GM21786 (cell line): ENCODE data around the gene TNS1.

Experiments used
- ATAC-seq: cut with Tn5 transposase; IDR thresholded peaks from one replicate; pipeline ENCODE4 v1.9.1; 2021; ENCODE audit not compliant: unreplicated experiment

TNS1 gene

DNA sequence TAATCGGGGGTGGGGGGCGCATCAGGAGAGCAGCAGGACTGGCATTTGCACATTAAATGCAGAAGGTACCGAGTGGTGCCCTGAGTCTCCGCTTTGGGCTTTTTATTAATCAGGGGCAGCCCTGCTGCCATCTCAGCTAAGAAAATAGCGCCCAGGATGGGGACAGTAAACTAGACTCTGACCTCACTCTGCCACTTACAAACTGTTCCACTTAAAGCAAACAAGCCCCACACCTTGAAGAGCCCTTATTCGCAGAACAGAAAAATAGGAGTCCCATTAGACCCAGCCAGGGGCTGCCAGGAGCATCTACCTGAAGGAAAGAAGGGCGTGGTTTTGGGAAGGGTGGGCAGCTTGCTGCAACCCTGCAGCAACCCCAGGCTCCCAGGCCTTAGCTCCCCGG lies 165.3 kb downstream of the TNS1 start:
- no peak for ATAC-seq

DNA sequence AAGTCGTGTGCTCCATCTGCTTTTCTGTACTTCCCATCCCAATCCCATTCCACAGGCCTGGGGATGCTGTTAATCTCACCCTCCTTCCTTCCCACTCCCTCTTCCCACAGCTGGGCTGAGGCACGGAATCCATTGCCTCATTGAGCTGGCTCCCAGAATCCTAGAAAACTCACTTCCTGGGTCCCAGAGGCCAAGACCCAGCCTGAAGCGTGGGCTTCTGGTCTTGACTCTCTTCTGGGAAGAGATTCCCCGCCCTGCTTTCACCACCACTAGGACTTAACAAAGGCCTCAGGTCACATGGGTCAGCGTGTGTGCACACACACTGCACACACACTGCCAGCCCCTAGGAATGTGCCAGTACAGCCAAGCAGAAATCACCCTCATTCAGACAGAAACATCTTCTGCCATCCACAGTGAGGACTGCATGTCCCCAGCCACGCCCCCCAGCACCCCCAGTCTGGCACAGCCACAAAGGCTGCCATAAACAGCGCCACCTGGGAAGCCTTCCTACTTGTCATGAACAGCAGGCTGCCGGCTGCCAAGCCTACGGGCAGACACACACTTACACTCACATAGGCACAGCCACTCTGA lies 165.8 kb downstream of the TNS1 start:
- ATAC-seq = no peak

DNA sequence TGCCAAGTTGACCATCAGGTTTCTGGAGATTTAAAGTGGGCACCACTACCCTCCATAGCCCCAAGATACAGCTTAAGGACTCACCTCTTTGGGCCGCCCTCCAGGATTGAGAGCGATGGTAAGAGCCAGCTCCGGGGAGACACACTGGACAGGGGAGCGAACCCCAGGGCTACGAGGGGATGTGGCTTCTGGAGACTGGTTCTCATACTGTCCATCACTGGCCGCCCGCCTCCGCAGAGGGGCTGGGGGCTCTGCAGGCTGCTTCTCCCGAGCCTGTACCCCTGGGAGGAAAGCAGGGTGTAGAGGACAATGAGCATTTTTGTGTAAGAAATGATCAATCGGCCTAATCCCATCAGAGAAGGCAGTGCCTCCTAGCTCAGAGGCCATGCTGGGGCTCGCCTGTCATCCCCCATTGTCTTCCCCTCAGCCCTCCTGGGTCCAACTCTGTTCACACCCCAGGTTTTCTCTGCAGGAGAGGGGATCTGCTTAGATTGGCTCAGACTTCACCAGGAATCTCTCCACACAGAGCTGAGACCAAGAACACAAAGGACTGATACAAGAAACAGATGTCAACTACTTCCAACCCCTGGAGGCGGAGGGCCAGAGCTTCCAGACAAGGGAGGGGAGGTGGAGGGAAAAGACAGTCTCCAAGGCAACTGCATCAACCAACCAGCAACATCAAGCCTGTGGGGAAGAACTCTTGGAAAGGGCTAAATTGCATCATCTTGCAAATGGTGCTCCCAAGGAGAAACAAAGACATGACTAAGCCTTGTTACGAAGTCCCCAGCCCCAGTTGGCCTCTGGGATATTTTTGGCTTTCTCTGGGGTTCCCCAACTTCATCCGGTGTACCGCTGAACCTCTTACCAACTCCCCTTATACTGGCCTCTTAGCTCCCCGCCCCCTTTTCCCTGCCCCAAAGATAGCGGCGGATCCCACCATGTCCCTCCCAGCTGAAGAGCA lies 166.6 kb downstream of the TNS1 start:
- ATAC-seq = no peak

DNA sequence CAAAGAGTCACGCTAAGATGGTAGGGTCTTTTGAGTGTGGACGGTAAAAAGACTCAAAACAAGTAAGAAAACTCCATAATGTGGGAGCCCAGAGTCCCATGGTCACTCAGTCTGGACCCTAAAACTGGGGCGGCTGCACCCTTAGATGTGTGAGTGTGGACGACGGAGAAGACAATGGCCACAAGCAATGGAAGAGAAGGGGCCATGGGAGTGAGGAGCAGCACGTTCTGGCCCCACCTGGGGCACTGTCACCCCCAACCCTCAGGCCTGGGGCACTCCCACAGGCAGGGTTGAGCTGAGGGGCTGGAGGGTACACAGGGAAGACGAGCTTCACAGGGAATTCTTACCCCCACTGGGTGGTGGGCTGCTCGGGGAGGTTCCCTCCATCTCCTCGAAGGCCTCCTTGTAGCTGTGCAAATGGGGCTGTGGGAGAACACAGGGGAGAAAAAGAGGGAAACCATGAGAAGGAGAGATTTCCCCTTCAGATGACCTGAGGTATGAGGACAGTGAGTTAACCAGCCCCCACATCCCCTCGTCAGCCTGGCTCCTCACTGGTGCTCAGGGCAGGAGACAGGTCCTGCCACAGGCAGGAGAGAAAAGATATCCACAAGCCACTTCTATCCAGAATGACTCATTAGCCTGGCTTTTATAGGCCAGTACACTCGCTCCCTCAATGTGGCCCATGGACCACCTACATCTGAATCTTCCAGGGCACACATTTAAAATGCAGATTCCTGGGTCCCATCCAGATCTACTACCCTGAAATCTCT lies 167.9 kb downstream of the TNS1 start:
- no peak for ATAC-seq

DNA sequence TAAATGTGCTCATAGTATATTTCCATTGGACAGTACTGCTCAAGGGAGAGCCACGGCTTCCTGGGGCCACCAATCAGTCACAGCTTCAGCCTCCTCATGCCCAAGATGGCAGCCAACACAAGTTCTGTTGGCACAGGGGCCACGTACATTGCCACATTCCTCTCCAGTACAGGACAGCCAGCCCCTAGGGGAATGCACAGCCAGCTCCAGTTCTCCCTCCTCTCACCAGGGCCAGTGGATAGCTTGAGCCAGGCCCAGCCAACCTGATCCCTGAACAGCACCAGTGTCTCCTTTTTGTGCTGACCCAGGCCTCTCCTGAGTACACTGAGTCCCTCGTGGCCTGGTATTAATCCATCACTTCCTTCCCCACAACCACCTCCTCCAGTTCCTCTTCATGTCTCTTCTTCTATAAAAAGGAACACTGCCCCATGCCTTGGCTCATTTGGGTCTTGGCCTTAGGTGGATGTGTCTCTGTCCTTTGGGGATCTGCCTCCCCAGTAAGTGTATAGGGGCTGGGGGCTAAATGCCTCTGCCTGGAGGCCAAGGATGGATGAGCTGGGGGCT lies 168.7 kb downstream of the TNS1 start:
- ATAC-seq = no peak

DNA sequence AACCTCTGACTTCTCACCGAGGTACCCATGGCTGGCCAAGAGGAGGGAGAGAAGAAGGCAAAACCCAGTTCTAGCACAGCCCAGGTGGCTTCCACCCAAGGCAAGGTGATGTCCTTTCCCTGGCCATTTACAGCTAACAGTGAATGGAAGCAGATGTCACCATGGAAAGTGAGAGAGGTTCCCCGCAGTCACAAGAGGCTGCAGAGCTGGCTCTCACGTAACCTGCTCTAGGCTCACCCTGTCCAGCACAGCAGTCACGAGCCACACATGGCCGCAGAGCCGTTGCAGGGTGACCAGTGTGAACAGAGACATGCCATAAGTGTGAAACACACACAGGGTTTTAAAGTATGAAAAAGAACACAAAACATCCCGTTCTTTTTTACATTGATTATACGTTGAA lies 169.4 kb downstream of the TNS1 start:
- no peak for ATAC-seq

DNA sequence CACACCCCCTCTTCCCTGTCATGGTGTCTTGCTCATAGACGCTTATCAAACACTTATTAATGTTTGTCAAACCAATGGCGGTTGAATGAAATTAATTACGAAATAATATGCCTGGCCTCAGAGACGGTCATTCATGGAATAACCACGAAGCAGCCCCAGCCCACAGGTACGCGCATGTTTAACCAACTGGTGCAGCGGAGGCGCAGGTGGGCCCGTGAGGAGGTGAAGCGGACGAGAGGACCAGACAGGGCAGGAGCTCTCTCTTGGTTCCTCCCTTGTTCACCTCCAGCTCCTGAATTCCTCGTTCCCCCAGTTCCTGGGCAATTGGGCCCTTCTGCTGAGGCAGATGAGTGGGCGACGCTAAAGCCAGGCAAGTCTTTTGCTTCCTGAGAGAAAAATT lies 169.8 kb downstream of the TNS1 start:
- ATAC-seq = no peak

DNA sequence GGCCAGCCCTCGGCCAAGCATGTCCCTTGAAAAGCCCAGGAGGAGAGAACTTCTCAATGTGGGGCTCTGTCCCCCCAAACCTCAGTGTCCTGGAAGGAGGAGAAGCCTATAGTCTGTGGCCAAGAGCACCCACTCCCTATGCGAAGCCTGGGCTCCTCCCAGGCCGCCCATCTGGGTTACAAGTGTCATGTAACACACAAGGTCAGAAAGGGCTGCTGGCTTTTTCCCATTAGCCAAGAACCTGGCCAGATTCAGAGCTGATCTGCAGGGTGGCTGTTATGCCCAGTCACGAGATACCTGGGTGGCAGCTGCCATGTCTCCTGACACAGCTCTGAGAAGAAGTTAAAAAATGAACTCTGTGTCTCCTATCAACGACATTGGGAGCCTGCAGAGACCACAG lies 170.7 kb downstream of the TNS1 start:
- no peak for ATAC-seq

DNA sequence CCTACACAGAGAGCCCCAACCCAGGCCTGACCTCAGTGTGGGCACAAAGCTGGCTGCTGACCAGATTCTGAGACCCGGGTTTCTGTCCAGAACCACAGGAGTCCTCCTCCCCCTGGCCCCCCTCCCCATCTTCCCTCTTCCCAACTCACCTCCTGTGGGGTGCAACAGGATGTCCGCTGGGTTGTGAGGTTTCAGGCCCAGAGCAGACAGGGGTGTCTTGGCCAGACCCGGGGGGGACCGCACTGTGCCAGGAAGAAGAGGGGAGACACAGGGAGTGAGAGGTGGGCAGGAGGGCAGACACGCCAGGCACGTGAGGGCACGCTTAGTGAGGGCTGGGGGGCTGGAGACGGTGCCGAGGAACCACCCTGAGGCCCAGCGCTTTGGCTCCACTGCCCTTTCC lies 171.5 kb downstream of the TNS1 start:
- no peak for ATAC-seq

DNA sequence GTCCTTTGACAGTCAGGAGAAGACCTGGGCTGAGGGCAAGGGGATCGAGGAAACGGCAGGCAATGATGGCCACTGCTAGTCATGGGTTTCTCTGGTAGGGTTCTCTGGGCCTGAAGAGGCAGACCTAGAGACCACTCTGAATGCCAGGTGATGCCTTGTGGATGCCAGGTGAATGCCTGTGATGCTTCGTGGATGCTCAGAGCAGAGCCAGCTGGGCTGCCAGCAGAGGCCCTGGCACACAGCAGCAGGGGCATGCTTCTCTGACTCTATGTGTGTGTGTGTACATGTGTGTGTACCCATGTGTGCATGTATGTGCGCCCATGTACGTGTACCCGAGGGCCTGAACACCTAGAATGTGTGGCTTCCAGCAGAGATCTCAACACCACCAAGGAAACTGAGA lies 172.0 kb downstream of the TNS1 start:
- no peak for ATAC-seq

DNA sequence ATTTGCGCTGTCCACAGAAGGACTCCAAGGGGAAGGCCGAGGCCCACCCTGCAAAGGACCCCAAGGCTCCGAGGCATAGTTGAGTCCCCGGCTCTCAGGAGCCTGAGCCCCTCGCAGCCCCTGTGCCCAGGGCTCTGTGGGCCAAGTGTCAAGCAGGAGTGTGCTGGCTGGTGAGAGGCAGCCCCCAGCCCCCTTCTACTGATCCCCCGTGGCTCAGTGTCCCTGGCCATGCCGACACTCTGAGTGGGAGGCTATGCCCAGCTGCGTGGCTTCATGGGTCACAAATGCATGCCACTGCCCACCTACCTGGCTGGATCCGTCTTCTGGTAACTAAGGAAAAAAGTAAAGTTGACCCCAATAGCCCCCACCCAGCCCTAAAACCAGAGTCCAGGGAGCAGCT lies 172.7 kb downstream of the TNS1 start:
- ATAC-seq = no peak

DNA sequence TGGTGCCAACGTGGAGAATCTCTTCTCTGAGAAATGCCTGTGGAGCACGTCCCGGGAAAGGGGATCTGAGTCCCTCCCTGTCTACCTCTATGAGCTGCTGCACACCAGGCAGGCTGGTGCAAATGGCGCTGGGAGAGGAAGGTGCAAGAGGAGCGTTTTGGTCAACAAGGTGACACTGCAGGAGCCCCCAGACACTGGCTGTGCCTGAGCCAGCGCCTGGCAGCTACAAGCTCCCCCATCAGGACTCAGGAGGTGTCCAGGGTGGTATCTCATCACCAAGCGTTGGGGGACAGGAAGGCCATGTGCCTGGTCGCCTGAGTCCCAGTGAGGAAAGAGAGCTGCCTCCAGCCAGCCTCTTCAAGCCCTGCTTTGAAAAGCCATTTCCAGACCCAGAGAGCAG lies 173.4 kb downstream of the TNS1 start:
- no peak for ATAC-seq

DNA sequence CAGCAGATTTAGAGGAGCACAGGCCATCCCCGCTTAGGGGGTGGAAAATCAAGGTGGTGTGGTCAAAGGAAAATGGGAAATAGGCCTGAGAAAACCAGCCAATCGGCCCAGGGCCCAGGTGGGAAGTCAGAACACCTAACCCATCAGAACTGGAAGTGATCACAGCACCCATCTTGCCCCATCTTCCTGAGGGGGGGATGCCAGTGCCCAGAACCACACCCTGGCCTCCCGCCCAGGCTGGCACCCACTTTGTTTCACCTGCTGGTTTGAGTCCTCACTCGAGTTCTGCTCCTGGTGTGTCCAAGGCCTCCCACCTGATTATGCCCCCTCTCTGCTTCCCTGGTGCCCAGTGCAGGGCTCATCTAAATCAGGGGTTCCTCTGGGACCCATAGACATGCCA lies 174.5 kb downstream of the TNS1 start:
- no peak for ATAC-seq

DNA sequence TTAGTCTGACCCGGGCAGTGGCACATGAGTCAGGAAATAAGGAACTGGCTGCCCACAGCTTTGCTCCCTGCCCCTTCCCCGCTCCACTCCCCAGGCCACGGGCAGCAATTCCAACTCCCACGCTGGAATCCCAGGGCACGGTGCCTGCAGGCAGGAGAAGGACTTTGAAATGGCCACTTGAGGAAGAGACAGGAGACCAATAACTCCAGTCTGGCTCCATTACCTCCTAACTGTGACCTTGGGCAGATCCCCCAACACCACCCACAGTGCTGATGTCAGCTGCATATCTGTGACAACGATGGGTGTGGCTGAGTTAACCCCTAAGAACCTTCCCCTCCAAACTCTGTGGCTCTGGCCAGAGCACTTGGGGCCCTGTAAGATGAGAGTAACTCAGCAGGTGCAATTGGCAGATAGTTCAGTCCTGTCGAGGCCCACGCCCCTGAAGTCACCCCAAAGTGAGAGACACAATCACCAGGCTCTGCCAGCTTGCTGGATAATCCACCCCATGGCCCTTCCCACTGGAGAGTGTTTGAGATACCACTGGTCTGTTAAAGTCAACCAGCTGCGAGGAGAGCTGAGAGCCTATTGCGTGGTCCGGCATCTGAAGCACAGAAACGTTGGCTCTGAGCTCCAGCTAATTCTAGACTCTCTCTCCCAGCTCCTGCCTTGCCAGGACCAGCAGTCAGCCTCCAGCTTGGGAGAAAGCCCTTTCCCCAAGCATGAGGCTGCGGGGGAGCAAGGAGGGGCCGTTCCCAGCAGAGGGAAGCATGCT lies 175.2 kb downstream of the TNS1 start:
- no peak for ATAC-seq

DNA sequence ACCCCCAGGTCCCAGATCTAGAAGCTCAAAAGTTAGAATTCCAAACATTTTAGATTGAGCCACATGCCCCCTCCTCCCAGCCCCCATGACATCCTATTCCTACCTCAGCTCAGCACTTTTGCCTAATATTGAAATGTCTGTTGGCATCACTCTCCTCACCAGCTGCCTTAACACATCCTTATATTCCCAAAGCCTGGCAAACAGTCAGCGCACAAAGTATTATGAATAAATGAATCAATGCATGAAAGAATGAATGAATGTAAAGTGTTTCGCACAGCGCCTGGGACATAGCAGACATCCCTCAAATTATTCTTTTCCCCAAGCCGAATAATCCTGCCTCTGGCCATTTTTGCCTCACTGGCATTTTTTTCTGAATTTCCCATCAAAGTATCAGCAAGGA lies 175.8 kb downstream of the TNS1 start:
- no peak for ATAC-seq

DNA sequence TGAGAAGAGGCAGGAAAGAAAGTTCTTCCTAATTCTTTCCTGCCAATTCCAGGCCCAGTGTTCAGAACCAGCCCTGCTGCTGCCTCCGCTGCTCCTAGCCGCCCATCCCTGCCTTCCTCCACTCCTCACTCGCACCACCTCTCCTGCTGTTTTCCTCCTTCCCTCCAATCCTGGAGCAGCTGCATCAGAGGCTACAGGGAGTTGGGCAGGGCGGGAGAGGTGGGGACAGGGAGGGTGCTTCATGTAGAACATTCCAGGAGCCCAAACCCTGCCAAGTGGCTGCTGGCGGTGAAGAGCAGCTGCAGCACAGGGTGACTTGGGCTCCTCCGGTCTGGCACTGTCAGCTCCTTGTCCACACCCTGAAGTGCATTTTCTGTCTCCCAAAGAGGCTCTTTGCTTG lies 176.3 kb downstream of the TNS1 start:
- ATAC-seq = no peak

DNA sequence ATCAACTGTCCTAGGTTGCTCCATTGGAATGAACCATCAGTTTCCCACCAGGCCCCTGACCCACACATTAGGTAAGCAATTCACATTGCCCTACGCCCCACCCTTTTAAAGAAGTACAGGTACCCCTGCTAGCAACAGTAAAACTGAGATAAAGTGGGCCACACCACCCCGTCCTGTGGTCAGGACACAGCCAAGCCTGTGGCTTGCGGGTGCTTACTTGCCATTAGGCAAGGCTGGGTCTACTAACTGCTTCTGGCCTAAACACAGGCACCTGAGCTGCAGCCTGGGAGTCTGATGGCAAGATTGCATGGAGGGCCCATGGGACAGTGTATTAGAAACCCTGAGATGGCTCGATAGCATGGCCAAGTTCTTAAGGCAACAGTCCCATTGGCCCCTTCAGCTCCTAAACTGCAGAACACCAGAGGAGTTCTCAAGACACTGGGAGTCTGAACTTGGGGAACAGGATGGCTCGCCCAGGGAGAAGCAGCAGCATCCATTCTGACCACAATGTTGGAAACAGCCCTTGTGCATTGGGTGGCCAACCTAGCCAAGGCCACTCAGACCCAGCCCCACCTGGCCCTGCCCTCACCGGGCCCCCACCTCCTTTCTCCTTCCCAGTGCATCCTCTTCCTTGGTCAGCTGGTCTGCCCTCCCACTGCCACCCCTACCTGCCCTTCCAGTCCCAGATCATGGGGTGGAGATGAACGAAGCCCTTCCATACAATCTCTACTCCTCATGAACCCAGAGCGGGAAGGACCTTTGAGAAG lies 177.1 kb downstream of the TNS1 start:
- no peak for ATAC-seq

DNA sequence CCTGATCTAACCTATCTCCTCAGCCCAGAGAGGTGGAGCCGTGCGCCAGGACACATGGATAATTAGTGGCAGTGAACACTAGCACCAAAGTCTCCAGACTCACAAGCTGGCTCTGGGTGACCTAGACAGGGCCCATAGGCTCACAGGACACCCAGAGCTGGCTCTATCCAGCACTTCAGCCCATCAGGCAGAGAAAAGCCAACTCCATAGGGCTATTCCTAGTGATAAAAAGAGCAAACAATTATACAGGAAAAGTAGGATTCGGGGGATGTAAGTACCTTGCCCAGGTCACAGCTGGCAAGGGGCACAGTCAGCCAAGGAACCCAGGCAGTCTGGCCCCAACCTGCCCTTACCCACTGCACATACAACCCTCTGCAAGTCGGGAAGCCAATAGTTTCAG lies 178.6 kb downstream of the TNS1 start:
- no peak for ATAC-seq

DNA sequence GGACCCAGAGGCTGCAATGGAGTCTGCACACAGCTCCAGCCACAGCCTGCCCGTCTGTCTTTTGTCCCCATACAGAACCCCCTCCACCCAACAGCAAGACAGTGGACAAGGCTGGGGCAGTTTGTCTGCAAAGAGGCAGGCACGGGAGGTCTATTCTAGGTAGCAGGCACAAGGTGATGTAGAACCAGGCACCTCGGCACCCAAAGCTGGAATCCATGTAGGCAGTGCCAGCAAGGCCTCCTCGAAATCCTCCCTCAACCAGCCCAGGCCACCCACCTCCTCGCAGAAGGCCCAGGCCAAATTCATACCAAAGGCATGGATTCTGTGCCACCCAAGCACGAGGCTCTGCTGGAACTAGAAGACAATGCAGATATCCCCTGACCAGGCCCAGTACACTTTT lies 179.2 kb downstream of the TNS1 start:
- no peak for ATAC-seq
